HepG2 (cell line): ENCODE results near the gene DCAF7. TPM values are rescaled to one million over a fixed set of nuclear protein-coding genes. Genes with fewer than 3 reads are reported as not detected.

Experiments
- ATAC-seq: fragments of 200-7000 bp; cut with Tn5 transposase; 3 replicates; pipeline ENCODE4 v1.9.1; 2020; ENCODE audit warnings: mild to moderate bottlenecking, moderate library complexity
- BruUV-seq: library from RNA; stranded (reverse); fragments of 400-500 nt; replicated peaks from 2 replicates; lab custom pipeline; 2021; lab: Mats Ljungman, UMichigan
- CTCF ChIA-PET: fragments of 300-600 bp; formaldehyde crosslinking; extraction: SDS; loops from one replicate; lab custom pipeline; 2021; ENCODE audit warnings: low total read pairs, inconsistent platforms, low intra/inter-chr PET ratio; lab: Yijun Ruan, JAX
- POLR2A ChIA-PET: fragments of 350-600 bp; sonication (Branson Sonifier 250); formaldehyde crosslinking; loops from one replicate; lab custom pipeline; 2020; ENCODE audit warnings: antibody characterized with exemption, inconsistent platforms; lab: Yijun Ruan, JAX
- DNase-seq: peaks from one replicate; pipeline ENCODE4 v3.0.0-alpha.2; 2015; ENCODE audit warnings: low spot score
- FAIRE-seq: peaks from 3 replicates; lab custom pipeline; 2011; peaks lifted over from hg19 to GRCh38; lab: Jason Lieb, UNC
- H2AFZ ChIP-seq: one replicate; pipeline ENCODE4 v1.6.1; 2011; ENCODE audit warnings: low read length, inconsistent platforms
- H3K27ac ChIP-seq: fragments of 300-600 bp; 3 replicates; pipeline ENCODE4 v1.8.0; 2011; ENCODE audit warnings: mixed run types, mild to moderate bottlenecking, mixed read lengths, low read length, inconsistent platforms; ENCODE audit not compliant: insufficient read depth; ENCODE audit errors: extremely low read length
- H3K27me3 ChIP-seq, 2 experiments: fragments of 200-600 bp in 1 of 2; 2 replicates in 1 of 2; 3 replicates in 1 of 2; pipeline versions ENCODE4 v1.6.0 to v1.8.0; 2011; ENCODE audit warnings: low read length in 2 of 2, mild to moderate bottlenecking in 2 of 2, moderate library complexity in 2 of 2, inconsistent platforms in 1 of 2; ENCODE audit not compliant: insufficient read depth in 2 of 2, control insufficient read depth in 1 of 2
- H3K36me3 ChIP-seq, 2 experiments: fragments of 200-600 bp in 1 of 2; replicated peaks in 1 of 2; 2 replicates in 1 of 2; 3 replicates in 1 of 2; pipeline versions ENCODE4 v1.5.1 to v1.8.0; 2011; ENCODE audit warnings: low read length in 2 of 2, inconsistent platforms in 1 of 2; ENCODE audit not compliant: insufficient read depth in 2 of 2, control insufficient read depth in 1 of 2
- H3K4me1 ChIP-seq: 2 replicates; pipeline ENCODE4 v1.5.1; 2012; ENCODE audit warnings: low read length, inconsistent platforms; ENCODE audit not compliant: insufficient read depth
- H3K4me2 ChIP-seq: 2 replicates; pipeline ENCODE4 v1.6.0; 2011; ENCODE audit warnings: low read depth, low read length, inconsistent platforms
- H3K4me3 ChIP-seq, 3 experiments: fragments of 200-600 bp in 1 of 3; sonication (generic), shearing (Covaris generic) in 1 of 3; replicated peaks in 1 of 3; 2 replicates each; pipeline ENCODE4 v1.5.1; 2011 to 2016; ENCODE audit warnings: low read length in 3 of 3, inconsistent platforms in 2 of 3, low read depth in 2 of 3, mild to moderate bottlenecking in 2 of 3, control low read depth in 1 of 3, mixed read lengths in 1 of 3; ENCODE audit not compliant: insufficient read depth in 1 of 3
- H3K79me2 ChIP-seq: one replicate; pipeline ENCODE4 v1.6.1; 2011; ENCODE audit warnings: low read length, inconsistent platforms; ENCODE audit not compliant: insufficient read depth
- H3K9ac ChIP-seq: 2 replicates; pipeline ENCODE4 v1.6.0; 2011; ENCODE audit warnings: mild to moderate bottlenecking, low read depth, low read length, inconsistent platforms; ENCODE audit not compliant: insufficient read depth
- H3K9me3 ChIP-seq: 2 replicates; pipeline ENCODE4 v1.5.1; 2012; ENCODE audit warnings: mild to moderate bottlenecking, low read length
- H4K20me1 ChIP-seq: 2 replicates; pipeline ENCODE4 v1.6.0; 2011; ENCODE audit warnings: inconsistent platforms, mild to moderate bottlenecking, low read length, moderate library complexity; ENCODE audit not compliant: insufficient read depth
- AKAP8 ChIP-seq: sonication (generic); formaldehyde crosslinking; IDR thresholded peaks from 2 replicates; pipeline ENCODE4 v1.5.1; 2020; ENCODE audit warnings: mild to moderate bottlenecking, missing genetic modification reagents
- JUN ChIP-seq: sonication (generic); formaldehyde crosslinking; IDR thresholded peaks from 2 replicates; pipeline ENCODE4 v1.4.0; 2020; ENCODE audit warnings: mild to moderate bottlenecking, missing genetic modification reagents
- LCORL ChIP-seq, 2 experiments: fragments of 450-650 bp in 1 of 2; sonication (generic) in 1 of 2; formaldehyde crosslinking in 1 of 2; IDR thresholded peaks; 2 replicates each; pipeline versions ENCODE4 v1.5.0 to v1.6.1; 2017 to 2020; ENCODE audit warnings: antibody characterized with exemption in 1 of 2, missing genetic modification reagents in 1 of 2
- RAD21 ChIP-seq: fragments of 450-650 bp; formaldehyde crosslinking; IDR thresholded peaks from 2 replicates; pipeline ENCODE4 v1.5.0; 2020; ENCODE audit warnings: mild to moderate bottlenecking
- RFX5 ChIP-seq: IDR thresholded peaks from 2 replicates; pipeline ENCODE4 v1.6.1; 2011; ENCODE audit warnings: low read depth, low read length, improper control_type of control experiment
- SMC3 ChIP-seq: IDR thresholded peaks from 2 replicates; pipeline ENCODE4 v1.6.1; 2011; ENCODE audit warnings: low read length, improper control_type of control experiment
- STAG1 ChIP-seq: sonication (generic); formaldehyde crosslinking; IDR thresholded peaks from 2 replicates; pipeline ENCODE4 v1.4.0; 2020; ENCODE audit warnings: missing genetic modification reagents
- ZNF556 ChIP-seq: sonication (generic); formaldehyde crosslinking; IDR thresholded peaks from 2 replicates; pipeline ENCODE4 v1.4.0; 2020; ENCODE audit warnings: mild to moderate bottlenecking, missing genetic modification reagents, borderline replicate concordance
- ZNF672 ChIP-seq: sonication (generic); formaldehyde crosslinking; IDR thresholded peaks from 2 replicates; pipeline ENCODE4 v1.8.1; 2022; ENCODE audit warnings: missing genetic modification reagents
- ZNF674 ChIP-seq: sonication (generic); formaldehyde crosslinking; IDR thresholded peaks from 2 replicates; pipeline ENCODE4 v1.5.0; 2020; ENCODE audit warnings: low read depth, mild to moderate bottlenecking, missing genetic modification reagents
- ZNF788 ChIP-seq: sonication (generic); formaldehyde crosslinking; IDR thresholded peaks from 2 replicates; pipeline ENCODE4 v1.5.0; 2020; ENCODE audit warnings: mild to moderate bottlenecking, missing genetic modification reagents, borderline replicate concordance
- ZSCAN25 ChIP-seq: sonication (generic); formaldehyde crosslinking; IDR thresholded peaks from 2 replicates; pipeline ENCODE4 v1.8.0; 2022; ENCODE audit warnings: mild to moderate bottlenecking, missing genetic modification reagents
- WGBS: methylation state at CpG from one replicate; pipeline ENCODE4 v1.1.6; 2017; ENCODE audit warnings: low lambda C conversion rate; 5-methylcytosine and 5-hydroxymethylcytosine counted together
- in situ Hi-C: cut with HindIII; loops from 2 replicates; pipeline ENCODE4 v1.10.0; 2017; ENCODE audit warnings: low pct_unique_long_range_greater_than_20kb; ENCODE audit not compliant: extremely low pct_ligation_motif_present
- intact Hi-C: fragments of 100-400 bp; cut with micrococcal nuclease; formaldehyde crosslinking; loops from one replicate; pipeline ENCODE4 v1.10.0; 2022; ENCODE audit not compliant: unreplicated experiment
- polyA plus RNA-seq, 8 experiments: library from polyadenylated mRNA; depleted of rRNA in 3 of 8; stranded (reverse) in 7 of 8; unstranded in 1 of 8; fragments of >200 nt; fragmentation: Illumina TruSeq in 4 of 8; extraction: Trizol in 4 of 8; gene quantifications; 2 replicates each; pipeline versions ENCODE4 v1.2.1 to v1.2.3, GENCODE V29; 2011 to 2016; ENCODE audit warnings: low read depth in 4 of 8, missing spikeins in 1 of 8, mixed read lengths in 1 of 8; ENCODE audit not compliant: insufficient read depth in 1 of 8
- total RNA-seq, 5 experiments: library from RNA; depleted of rRNA; stranded (reverse); fragments of >200 nt; fragmentation: Illumina TruSeq; extraction: Trizol; gene quantifications; 2 replicates each; pipeline ENCODE4 v1.2.3, GENCODE V29; 2016; ENCODE audit warnings: low read depth in 1 of 5
- TF ChIP-seq, protein P1 (sequence below): sonication (generic); formaldehyde crosslinking; IDR thresholded peaks from 2 replicates; pipeline ENCODE4 v1.5.0; 2020; ENCODE audit warnings: mild to moderate bottlenecking, missing genetic modification reagents
- TF ChIP-seq, protein P2 (sequence below): sonication (generic); formaldehyde crosslinking; IDR thresholded peaks from 2 replicates; pipeline ENCODE4 v1.5.0; 2020; ENCODE audit warnings: mild to moderate bottlenecking, missing genetic modification reagents, moderate library complexity

The DCAF7 gene
- total and polyA plus RNA-seq, 2 of the 13 experiments (the other 11 are each of a cell fraction or from before 2014, with no cell fraction given) = 55.2 to 73.4 TPM

DNA sequence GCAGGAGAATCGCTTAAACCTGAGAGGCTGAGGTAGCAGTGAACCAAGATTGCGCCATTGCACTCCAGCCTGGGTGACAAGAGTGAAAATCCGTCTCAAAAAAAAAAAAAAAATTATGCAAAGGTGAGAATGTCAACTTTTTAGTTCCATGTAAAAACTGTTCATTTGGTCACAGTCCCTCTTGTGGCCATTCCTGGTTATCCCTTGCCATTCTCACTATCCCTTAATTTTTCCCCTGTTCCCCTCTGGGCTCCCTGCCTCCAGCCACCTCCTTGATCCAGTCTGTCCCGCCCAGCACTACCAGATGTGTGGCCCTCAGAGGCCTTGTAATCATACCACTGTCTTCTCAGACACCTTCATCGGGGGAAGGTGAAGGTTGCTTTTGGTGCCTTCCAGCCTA is 23.4 kb downstream of the DCAF7 start:
- CTCF ChIA-PET = interaction anchor here (1.5 kb wide), 1 partner anchor 148 kb away, joined by 8 read pairs; no protein-coding TSS in a partner anchor
- Histone ChIP-seq H3K9ac (no peak overlapping the region), H3K4me1 (peaks cover 30% of the 10 kb centered on the region), H3K9me3 (no peaks in the 10 kb centered on the region), H3K36me3 (peaks cover 0 to 9% of the 10 kb centered on the region in 2 experiments; a peak in 3 of 5 replicates), H3K4me2 (no peak overlapping the region), H3K27me3 (no peaks in the 10 kb centered on the region), H3K27ac (no peak overlapping the region), H3K79me2 (peaks cover 46% of the 10 kb centered on the region), H3K4me3 (no peak overlapping the region), H2AFZ (no peak overlapping the region), H4K20me1 (peaks cover 36% of the 10 kb centered on the region)
- POLR2A ChIA-PET = no interaction called here
- FAIRE-seq (peak; percentile 79), DNase-seq (peak; percentile 28), ATAC-seq (no peak)
- WGBS = 85% methylated on average over 5 of the region's 5 CpGs
- in situ Hi-C loops (no loop called here), intact Hi-C loops (loop anchor here (10.0 kb wide), 1 partner anchor 149 kb away; no protein-coding TSS in a partner anchor)
- BruUV-seq = no TSS peak
- no peak for TF ChIP-seq ZNF556 (CRISPR knock-in tag)
- peak; percentile 38; the same call in 1 of the 2 replicates for TF ChIP-seq ZNF788 (CRISPR knock-in tag)
- TF ChIP-seq LCORL (IDR thresholded peaks at IDR 0.05) = no peak
- TF ChIP-seq LCORL (CRISPR knock-in tag; IDR thresholded peaks at IDR 0.05) = peak; percentile 27; the same call in 1 of the 2 replicates
- peak; percentile 50 for TF ChIP-seq RAD21 (CRISPR knock-in tag)
- TF ChIP-seq, protein P1, sequence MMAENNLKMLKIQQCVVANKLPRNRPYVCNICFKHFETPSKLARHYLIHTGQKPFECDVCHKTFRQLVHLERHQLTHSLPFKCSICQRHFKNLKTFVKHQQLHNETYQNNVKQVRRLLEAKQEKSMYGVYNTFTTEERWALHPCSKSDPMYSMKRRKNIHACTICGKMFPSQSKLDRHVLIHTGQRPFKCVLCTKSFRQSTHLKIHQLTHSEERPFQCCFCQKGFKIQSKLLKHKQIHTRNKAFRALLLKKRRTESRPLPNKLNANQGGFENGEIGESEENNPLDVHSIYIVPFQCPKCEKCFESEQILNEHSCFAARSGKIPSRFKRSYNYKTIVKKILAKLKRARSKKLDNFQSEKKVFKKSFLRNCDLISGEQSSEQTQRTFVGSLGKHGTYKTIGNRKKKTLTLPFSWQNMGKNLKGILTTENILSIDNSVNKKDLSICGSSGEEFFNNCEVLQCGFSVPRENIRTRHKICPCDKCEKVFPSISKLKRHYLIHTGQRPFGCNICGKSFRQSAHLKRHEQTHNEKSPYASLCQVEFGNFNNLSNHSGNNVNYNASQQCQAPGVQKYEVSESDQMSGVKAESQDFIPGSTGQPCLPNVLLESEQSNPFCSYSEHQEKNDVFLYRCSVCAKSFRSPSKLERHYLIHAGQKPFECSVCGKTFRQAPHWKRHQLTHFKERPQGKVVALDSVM (CRISPR knock-in tag) = peak; percentile 28; the same call in 1 of the 2 replicates
- peak; percentile 40; the same call in 1 of the 2 replicates for TF ChIP-seq SMC3
- TF ChIP-seq STAG1 = peak; percentile 47
- TF ChIP-seq, protein P2, sequence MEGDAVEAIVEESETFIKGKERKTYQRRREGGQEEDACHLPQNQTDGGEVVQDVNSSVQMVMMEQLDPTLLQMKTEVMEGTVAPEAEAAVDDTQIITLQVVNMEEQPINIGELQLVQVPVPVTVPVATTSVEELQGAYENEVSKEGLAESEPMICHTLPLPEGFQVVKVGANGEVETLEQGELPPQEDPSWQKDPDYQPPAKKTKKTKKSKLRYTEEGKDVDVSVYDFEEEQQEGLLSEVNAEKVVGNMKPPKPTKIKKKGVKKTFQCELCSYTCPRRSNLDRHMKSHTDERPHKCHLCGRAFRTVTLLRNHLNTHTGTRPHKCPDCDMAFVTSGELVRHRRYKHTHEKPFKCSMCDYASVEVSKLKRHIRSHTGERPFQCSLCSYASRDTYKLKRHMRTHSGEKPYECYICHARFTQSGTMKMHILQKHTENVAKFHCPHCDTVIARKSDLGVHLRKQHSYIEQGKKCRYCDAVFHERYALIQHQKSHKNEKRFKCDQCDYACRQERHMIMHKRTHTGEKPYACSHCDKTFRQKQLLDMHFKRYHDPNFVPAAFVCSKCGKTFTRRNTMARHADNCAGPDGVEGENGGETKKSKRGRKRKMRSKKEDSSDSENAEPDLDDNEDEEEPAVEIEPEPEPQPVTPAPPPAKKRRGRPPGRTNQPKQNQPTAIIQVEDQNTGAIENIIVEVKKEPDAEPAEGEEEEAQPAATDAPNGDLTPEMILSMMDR (CRISPR knock-in tag) = peak; percentile 42
- no peak for TF ChIP-seq ZNF672 (CRISPR knock-in tag)
- no peak for TF ChIP-seq ZNF674
- no peak for TF ChIP-seq JUN (CRISPR knock-in tag)
- no peak for TF ChIP-seq ZSCAN25 (CRISPR knock-in tag)
- TF ChIP-seq AKAP8 (CRISPR knock-in tag) = 0 out of 2 replicates have a peak, but pooled peaks have one; percentile 30
- no peak for TF ChIP-seq RFX5
